AG04449 (cell line): ENCODE results near the gene SERPINA1.
"Not testable (repeated sequence)": the region's sequence is repeated elsewhere in the genome, so short reads cannot be mapped to it uniquely, and the experiment has no call there.

Experiments used
- CTCF ChIA-PET: fragments of 350-600 bp; formaldehyde crosslinking; extraction: SDS; loops from one replicate; lab custom pipeline; 2021; ENCODE audit warnings: antibody characterized with exemption; lab: Yijun Ruan, JAX
- POLR2A ChIA-PET: fragments of 400-600, 350-600 bp; formaldehyde crosslinking; extraction: SDS; loops from one replicate; lab custom pipeline; 2020; ENCODE audit warnings: antibody characterized with exemption, inconsistent platforms; lab: Yijun Ruan, JAX
- DNase-seq: peaks from one replicate; pipeline ENCODE4 v3.0.0-alpha.2; 2010; ENCODE audit warnings: low read depth, low spot score
- H3K4me3 ChIP-seq: 2 replicates; pipeline ENCODE4 v1.5.1; 2011; ENCODE audit warnings: low read depth, mild to moderate bottlenecking, control low read depth, low read length
- TF ChIP-seq, protein P1 (sequence below): IDR thresholded peaks from one replicate; pipeline ENCODE4 v1.5.1; 2011; ENCODE audit warnings: mild to moderate bottlenecking, moderate library complexity, low read length, control low read depth, inconsistent platforms; ENCODE audit not compliant: insufficient read depth; ENCODE audit errors: missing control alignments

The SERPINA1 gene

DNA sequence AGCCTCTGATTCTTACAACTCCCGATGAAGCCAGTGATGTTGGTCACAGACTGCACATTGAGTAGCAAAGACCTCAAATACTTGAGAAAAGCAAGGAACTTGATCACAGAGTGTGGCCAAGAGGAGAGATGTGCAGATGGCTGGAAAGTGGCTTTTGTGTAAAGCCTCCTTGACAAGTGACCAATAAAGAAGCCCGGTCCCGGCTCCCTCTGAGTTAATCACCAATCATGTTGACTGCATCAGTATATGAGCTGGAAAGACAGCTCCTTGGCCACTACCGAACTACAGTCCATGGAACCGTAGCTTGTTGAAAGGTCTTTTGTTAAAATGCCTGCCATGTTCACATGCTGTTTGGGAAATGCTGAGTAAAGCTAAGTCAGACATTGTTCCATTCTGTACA lies 41.6 kb downstream of the SERPINA1 start:
- no peak for DNase-seq
- H3K4me3 ChIP-seq, result no peak overlapping the region
- CTCF ChIA-PET, result interaction anchor here (1.0 to 1.3 kb wide), 2 partner anchors 28 to 209 kb away, joined by 3 to 4 read pairs; no protein-coding TSS in a partner anchor
- TF ChIP-seq, protein P1, sequence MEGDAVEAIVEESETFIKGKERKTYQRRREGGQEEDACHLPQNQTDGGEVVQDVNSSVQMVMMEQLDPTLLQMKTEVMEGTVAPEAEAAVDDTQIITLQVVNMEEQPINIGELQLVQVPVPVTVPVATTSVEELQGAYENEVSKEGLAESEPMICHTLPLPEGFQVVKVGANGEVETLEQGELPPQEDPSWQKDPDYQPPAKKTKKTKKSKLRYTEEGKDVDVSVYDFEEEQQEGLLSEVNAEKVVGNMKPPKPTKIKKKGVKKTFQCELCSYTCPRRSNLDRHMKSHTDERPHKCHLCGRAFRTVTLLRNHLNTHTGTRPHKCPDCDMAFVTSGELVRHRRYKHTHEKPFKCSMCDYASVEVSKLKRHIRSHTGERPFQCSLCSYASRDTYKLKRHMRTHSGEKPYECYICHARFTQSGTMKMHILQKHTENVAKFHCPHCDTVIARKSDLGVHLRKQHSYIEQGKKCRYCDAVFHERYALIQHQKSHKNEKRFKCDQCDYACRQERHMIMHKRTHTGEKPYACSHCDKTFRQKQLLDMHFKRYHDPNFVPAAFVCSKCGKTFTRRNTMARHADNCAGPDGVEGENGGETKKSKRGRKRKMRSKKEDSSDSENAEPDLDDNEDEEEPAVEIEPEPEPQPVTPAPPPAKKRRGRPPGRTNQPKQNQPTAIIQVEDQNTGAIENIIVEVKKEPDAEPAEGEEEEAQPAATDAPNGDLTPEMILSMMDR, result no peak
- POLR2A ChIA-PET, result no interaction called here

- ChIA-PET CTCF (interaction anchor here (1.3 to 1.4 kb wide), 2 partner anchors 28 to 140 kb away, joined by 4 read pairs; no protein-coding TSS in a partner anchor), POLR2A (interaction anchor here (1.0 kb wide), 1 partner anchor 10 kb away, joined by 3 read pairs; no protein-coding TSS in a partner anchor)
- H3K4me3 ChIP-seq, DNase-seq: not testable (repeated sequence)
These were observed 42.2 kb downstream of the SERPINA1 start for GRCh38 chr14:94346065-94346786.

DNA sequence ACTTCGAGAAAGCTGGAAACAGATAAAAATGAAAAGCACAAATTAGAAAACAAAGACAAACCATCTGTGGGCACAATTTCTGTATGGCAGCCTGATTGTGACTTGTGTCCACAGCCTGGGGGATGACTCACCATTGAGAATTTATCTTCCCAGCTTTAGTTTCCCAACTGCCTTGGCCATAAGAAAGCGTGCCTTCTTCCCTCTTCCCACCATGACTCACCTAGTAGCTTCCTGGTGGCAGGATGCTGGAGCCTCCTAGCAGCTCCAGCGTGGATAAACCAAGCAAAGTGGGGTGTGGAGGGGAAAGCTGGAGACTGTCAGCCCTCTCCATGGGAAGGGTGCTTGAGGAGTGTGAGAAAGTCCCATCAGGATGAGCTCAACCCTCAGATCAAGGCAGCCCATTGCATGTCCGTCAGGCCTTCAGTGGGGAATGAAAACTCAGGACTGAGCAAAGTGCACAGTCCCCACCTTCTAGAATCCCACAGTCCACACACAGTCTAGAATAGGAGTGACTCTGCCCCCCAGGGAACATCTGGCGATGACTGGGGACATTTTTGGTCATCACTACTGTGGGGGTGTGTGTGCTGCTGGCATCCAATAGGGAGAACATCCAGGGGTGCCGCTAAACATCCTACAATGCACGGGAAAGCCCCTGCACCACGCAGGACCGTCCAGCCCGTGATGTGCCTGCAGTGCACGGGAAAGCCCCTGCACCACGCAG lies 42.9 kb downstream of the SERPINA1 start:
- ChIA-PET CTCF (interaction anchor here (1.4 kb wide), 2 partner anchors 11 to 140 kb away, joined by 4 to 13 read pairs; no protein-coding TSS in a partner anchor), POLR2A (interaction anchor here (1.0 kb wide), 1 partner anchor 10 kb away, joined by 3 read pairs; no protein-coding TSS in a partner anchor)
- H3K4me3 ChIP-seq, result no peak overlapping the region
- peak; percentile 70 for DNase-seq
- TF ChIP-seq, protein P1, result no peak

DNA sequence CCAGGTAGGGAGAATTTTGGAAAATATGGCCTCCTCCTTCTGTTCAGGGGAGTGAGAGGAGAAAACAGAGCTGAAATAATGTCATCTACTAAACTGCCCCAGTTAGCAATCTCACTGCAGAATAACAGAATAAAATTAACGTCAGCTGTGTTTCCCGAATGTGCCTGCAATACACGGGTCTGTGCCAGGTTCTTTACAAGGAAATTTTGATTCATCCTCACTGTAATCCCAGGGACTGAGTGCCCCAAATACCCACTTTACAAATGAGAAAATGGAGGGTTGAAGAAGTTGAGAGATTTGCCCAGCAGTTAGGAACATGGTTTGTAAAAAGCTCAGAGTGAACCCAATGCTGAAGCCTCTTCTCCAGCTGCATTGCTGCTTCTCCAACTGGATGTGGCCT lies 44.0 kb downstream of the SERPINA1 start:
- POLR2A ChIA-PET, result no interaction called here
- DNase-seq, result no peak
- CTCF ChIA-PET, result interaction anchor here (0.8 to 1.4 kb wide), 2 partner anchors 9 to 12 kb away, joined by 3 to 13 read pairs; no protein-coding TSS in a partner anchor
- H3K4me3 ChIP-seq, result no peak overlapping the region
- TF ChIP-seq, protein P1, result no peak

DNA sequence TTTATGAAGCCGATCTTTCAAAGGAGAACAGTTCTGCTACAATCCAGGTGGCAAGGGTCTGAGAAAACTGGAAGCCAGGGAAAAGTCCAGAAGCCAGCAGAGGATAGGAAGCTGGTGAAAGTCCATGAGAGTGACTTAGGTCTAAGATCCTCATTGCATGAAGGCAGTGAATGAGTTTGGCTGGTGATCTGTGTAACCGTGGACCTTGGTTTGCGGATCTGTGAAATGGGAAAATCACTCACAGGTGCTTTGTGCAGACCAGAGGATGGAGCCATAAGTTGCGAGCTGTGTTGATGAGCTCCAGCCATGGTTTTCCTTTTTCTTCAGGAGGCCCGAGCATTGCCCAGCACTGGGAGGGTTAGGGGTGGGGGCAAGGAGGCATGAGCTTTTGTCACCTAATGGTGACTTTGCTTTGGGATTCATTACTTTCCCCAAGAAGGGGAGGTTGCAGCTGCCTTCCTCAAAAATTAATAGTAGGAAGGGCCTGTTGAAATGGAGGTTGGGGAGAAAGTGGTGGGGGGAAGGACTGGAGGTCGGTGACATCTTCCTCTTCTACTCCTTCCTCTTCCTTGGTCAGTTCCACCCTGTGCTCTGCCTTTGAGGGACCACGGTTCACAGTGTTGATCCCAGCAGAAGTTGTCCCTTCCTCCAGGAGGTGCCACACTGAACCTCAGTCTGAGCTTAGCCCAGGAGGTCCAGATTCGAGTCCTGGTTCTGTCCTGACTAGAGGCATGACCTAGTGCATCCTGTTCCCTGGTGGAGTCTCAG lies 45.0 kb downstream of the SERPINA1 start:
- no peak for DNase-seq
- no peak overlapping the region for H3K4me3 ChIP-seq
- TF ChIP-seq, protein P1, result no peak
- ChIA-PET CTCF (interaction anchor here (1.2 kb wide), 1 partner anchor 13 kb away, joined by 3 read pairs; no protein-coding TSS in a partner anchor), POLR2A (no interaction called here)

GRCh38 chr14:94342334-94342934 lies 46.0 kb downstream of the SERPINA1 start:
- H3K4me3 ChIP-seq, result no peak overlapping the region
- DNase-seq, result peak; percentile 98
- ChIA-PET POLR2A (interaction anchor here (0.7 to 1.0 kb wide), 2 partner anchors 31 to 169 kb away, joined by 3 read pairs; partner anchors contain the start of gene PPP4R4), CTCF (interaction anchor here (0.7 to 1.2 kb wide), 3 partner anchors 14 to 211 kb away, joined by 3 read pairs; no protein-coding TSS in a partner anchor)
- TF ChIP-seq, protein P1, result no peak
